DOHH2 (cell line): ENCODE results near the gene IFI44L.

Experiments used
- EZH2phosphoT487 ChIP-seq: fragments of 200-600 bp; sonication (generic); IDR thresholded peaks from 2 replicates; pipeline ENCODE4 v1.6.1; 2017; ENCODE audit warnings: borderline replicate concordance, mild to moderate bottlenecking, antibody characterized with exemption, low read length, moderate library complexity, mixed read lengths
- TF ChIP-seq, protein P1 (sequence below): fragments of 200-600 bp; sonication (generic); IDR thresholded peaks from one replicate; pipeline ENCODE4 v1.5.1; 2014; ENCODE audit warnings: antibody characterized with exemption, mild to moderate bottlenecking, low read depth, low read length; ENCODE audit not compliant: poor library complexity, severe bottlenecking

DNA sequence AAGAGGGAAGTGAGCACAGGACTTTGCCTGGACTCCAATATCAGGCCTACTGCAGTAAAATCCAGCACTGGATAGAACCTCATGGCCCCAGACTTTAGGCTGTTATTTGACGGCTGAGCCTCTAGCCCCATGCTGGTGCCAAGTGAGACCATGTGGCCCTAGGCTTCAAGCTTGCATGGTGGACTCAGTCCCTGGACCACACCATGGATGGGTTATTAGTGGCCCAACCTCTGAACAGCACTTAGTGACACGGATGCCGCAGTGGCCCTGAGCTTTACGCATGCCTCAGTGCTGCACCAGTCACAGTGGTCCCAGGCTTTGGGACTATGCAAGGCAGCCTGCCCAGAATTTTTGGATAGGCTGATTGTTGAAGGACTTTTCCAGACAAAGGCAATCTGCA is 13.0 kb downstream of the IFI44L start:
- TF ChIP-seq, protein P1, sequence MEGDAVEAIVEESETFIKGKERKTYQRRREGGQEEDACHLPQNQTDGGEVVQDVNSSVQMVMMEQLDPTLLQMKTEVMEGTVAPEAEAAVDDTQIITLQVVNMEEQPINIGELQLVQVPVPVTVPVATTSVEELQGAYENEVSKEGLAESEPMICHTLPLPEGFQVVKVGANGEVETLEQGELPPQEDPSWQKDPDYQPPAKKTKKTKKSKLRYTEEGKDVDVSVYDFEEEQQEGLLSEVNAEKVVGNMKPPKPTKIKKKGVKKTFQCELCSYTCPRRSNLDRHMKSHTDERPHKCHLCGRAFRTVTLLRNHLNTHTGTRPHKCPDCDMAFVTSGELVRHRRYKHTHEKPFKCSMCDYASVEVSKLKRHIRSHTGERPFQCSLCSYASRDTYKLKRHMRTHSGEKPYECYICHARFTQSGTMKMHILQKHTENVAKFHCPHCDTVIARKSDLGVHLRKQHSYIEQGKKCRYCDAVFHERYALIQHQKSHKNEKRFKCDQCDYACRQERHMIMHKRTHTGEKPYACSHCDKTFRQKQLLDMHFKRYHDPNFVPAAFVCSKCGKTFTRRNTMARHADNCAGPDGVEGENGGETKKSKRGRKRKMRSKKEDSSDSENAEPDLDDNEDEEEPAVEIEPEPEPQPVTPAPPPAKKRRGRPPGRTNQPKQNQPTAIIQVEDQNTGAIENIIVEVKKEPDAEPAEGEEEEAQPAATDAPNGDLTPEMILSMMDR = no peak
- no peak for TF ChIP-seq EZH2phosphoT487
